GM18867 (cell line): ENCODE measurements around the gene DMPK.
A peak's percentile ranks its signal among the peaks of the same experiment; 100 is the strongest.

Source experiments
- ATAC-seq: cut with Tn5 transposase; IDR thresholded peaks from one replicate; pipeline ENCODE4 v1.9.1; 2021; ENCODE audit warnings: mild to moderate bottlenecking, moderate library complexity; ENCODE audit not compliant: unreplicated experiment

Gene DMPK, protein sequence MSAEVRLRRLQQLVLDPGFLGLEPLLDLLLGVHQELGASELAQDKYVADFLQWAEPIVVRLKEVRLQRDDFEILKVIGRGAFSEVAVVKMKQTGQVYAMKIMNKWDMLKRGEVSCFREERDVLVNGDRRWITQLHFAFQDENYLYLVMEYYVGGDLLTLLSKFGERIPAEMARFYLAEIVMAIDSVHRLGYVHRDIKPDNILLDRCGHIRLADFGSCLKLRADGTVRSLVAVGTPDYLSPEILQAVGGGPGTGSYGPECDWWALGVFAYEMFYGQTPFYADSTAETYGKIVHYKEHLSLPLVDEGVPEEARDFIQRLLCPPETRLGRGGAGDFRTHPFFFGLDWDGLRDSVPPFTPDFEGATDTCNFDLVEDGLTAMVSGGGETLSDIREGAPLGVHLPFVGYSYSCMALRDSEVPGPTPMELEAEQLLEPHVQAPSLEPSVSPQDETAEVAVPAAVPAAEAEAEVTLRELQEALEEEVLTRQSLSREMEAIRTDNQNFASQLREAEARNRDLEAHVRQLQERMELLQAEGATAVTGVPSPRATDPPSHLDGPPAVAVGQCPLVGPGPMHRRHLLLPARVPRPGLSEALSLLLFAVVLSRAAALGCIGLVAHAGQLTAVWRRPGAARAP

DNA sequence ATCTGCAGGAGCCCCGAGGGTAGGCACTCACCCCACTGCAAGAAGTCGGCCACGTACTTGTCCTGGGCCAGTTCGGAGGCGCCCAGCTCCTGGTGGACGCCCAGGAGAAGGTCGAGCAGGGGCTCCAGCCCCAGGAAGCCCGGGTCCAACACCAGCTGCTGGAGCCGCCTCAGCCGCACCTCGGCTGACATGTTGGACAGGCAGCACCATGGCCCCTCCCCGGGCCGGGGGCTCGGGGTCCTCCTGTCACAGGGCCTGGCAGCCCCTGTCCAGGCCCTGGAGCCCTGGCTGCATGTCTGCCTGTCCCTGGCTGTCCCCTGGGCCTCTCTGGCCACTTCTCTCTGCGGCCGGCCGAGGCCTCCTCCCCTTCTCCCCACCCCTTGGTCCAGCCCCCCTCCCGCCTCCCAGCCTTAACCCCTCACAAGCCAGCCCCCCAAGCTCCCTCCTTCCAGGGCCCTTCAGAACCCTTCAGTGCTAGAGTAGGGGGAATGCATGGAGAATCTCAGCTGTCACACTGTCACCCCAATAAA is at the start of gene DMPK:
TSS of gene DMPK (minus strand) at position 329 of the 530 bp plus-strand sequence. CDS start at position 191, 138 bp downstream.
- ATAC-seq = no peak

DNA sequence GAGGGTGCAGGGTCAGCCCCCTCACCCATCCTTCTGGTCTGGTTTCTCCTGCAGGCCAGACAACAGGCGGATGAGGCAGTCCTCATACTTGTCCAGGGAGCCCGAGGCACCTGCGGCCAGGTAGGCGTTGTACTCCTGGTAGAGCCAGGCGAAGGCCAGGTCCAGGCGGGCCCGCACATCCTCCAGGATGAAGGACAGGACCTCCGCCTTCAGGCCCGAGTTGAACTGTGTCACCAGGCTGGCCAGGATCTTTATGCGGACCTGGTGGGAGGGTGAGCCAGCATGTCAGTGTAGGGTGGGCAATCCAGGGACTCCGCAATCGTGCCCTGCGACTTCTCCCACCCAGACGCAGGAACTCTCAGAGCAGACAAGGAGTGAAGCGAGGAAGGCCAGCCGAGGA is 46.7 kb upstream of the DMPK start:
- ATAC-seq = no peak

DNA sequence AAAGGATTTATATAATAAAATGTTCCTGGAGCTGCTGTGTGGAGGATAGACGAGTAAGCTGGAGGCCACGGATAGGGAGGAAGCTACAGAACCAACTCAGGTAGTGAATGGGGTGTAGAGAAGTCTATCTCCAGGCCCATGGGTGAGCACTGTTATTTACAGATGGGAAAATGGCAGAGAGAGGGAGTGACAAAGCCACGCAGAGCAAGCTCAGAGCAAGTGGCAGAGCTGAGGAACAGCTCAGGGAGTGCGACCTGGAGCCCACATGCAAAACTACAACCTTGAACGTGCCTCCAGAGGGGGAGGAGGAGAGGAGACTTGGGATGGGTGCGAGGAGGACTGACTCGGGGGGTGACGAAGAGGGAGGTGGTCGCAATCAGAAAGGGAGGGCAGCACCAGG is 46.2 kb upstream of the DMPK start:
- ATAC-seq = no peak

DNA sequence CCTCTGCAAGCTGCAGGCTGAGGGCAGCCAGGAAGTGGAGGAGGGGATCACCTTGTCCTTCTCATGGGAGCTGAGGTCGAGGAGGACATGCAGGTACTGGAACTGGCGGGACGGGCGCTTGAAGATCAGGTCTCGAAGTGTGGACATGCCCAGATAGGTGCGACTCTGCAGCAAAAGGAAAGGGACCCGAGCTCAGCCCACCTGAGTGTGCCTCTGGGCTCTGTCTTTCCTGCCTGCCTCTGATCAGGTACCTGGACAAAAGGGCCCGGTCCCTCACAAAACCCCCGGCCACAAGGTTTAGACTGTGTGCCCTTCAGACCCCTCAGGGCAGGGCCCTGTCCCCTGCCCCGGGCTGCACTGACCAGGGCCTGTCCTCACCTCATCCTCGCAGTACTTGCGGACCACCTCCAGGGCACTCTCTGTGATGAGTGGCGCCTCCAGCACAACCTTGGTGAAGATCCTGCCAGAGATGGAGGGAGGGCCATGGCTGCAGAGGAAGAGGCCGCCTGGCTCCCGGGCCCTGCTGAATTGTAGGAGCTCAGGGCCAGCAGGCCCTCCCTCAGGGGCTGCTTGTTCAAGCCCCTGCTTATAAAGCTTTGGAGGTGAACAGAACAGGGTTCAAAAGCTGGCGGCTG is 45.3 kb upstream of the DMPK start:
- ATAC-seq = no peak

DNA sequence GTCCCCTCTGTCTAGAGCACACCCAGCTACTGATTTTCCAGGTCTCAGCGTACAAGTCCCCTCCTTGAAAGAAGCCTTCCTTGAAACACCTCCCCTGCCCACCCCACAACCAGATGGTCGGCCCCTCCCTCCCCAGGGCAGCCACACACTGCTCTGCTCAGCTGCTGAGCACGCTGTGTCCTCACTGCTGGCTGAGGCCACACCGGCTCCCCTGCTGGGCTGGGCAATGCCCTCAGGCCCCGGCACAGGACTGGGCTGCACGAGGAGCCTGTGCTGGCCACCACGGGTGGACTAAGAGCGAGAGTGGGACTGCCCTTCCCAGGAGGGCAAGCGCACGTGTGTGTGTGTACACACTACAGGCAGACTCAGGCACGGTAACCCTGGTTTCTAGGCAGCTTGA is 44.6 kb upstream of the DMPK start:
- no peak for ATAC-seq

DNA sequence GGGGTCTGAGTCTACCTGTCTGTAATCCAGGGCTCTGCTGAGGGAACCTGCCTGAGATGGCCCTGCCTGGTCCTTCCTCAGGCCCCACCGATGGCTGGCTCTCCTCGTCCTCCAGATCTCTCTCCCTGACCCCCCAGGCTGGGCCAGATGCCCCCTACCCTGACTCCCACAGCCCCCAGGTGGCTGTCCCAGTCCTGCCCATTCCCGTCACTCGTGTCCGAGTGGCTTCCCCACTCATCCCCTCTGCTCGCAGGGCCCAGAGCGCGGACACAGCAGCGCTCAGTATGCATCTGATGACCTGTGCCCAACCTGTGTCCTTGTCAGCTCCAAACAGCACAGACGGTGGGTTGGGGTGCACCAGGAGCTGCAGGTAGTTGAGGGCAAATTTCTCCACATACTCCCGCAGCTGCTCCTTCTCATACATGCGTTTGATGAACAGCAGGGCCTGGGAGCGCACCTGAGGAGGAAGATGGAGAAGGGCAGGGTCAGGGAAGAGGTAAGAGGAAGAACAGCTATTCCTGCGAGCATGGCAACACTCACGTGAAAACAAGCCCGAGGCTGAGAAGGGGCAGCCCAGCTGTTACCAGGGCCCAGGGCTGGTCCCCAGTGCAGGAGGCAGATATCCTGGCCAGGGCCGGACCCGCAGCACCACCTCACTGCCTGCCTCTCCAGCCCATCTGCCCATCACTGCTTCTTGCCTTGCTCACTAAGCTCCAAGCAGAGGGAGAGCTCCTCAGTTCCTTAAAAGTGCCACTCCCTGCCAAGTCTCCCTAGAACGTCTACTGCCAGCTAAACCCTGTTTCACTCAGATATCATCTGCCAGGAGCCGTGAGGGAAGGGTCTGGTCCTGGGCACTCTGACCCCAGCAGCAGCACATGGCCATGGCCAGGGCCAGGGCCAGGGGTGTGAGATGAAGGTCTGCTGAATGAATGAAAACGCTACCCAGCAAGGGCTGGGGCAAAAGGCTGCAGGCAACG is 43.9 kb upstream of the DMPK start:
- ATAC-seq = no peak

DNA sequence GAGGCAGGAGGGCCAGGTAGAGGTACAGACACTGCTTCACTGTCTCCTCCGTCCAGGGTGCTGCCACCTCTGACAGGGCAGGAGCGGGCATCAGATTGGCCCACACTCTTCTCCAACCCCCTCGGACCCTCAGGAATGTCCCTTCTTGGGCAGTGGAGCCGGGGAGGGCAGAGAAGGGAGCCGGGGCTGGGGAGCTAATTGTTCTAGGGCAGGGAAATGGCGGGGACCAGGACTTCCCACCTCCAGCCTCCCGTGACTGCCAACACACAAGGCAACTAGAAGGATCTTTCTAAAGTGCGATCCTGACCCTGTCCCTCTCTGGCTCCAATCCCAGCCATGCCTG is 42.9 kb upstream of the DMPK start:
- ATAC-seq = no peak

DNA sequence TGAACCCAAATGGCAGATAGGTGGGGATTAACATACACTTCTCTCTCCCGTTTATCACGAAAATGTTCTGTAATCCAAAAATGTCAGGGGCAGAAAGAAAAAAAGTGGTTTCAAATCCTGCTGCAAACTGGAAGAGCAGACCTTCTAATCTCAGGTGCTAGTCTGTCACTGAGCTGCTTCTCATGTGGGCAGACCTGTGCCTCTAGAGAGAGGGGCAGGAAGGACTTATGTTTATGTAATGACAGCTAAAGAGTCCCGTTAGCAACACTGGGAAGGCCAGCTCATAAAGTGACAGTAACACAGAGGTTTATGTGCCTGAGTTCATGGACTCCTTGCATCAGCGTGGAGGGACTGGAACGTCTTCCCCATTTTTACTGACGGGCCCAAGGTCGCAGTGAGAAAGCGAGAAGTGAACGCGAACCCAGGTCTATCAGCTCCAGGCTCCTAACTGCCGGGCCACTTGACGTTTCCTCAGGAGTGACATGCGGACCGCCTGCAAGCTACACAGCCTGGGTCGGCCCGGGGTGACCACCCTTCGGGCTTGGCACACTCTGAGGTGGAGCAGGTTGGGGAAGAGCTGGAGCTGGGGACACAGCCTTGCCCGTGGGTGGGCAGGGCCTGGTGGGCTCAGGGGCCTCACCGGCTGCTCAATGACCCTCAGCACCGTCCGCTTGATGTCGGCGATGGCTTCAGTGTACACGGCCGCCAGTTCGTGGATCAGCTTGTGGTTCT is 42.4 kb upstream of the DMPK start:
- ATAC-seq = no peak

DNA sequence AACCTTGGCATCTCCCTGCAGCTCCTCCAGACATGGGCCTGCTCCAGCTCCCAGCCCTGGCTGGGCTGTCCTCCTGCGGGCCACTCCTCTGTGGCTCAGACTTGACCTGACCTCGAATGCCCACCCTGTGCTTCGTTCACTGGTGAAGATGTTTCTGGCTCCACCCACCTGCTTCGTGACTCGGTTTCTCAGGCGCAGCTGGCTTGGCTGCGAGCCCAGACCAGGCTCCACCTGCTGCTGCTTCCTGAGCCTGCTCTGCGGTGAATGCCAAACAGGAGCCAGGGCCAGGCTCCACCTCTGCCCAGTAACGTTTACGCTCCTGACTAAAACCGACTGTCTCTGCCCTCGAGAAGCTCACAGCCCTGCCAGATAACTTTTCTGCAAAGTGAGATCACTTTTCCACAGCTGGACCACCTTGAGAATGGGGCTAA is 41.8 kb upstream of the DMPK start:
- ATAC-seq = no peak

DNA sequence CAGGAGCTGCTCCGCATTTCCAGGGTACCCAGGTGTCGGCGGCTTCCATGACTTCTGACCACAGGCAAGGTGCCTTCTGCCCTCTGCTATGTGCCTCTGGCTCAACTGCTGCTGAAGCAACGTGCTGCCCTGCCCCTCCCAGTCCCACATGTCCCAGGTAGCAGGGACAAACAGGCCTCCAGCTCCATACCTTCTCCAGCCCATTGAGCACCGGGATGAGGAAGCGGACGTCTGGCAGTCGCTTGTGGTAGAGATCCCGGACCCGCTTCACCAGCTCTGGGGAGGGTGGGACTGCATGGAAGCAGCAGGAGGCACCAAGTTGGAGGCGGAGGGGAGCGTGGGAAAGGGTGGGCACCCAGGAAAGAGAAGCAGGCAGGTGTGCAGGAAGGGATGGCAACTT is 40.9 kb upstream of the DMPK start:
- no peak for ATAC-seq

DNA sequence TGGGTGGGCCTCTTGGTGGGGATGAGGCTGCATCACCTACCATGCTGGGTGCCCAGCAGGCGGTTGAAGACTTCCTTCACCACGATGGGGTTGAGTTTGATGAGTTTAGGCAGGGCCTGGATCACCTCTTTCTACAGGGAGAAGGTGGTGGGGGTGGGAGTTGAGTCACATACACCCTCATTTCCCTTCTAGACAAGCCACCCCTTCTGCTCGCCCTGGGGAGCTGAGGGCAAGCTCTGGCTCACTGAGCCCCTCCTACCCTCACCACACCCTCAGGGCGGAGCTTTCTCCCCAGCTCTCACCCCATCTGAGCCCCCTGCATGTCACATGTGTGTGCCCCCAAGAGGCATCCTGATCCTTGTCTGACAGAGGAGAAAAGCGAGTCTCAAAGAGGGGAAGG is 40.4 kb upstream of the DMPK start:
- ATAC-seq = no peak

DNA sequence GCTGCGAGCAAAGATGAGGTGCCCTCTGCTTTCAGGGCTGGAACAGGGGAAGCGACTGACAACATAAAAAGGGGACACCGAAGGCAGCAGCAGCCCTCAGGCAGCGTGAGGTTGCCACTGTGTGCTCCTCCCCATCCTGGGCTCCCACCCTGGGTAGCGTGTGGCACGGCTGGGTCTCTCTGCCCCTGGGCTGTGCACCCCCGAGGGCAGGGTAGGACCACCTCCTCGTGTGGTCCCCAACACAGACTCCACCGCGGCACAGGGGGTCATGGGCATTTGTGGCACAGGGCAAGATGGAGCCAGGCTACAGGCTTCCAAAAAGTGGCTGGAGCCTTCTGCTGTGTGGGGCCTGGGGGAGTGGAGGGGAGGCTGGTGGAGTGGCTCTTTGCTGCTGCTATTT is 39.3 kb upstream of the DMPK start:
- ATAC-seq = no peak

DNA sequence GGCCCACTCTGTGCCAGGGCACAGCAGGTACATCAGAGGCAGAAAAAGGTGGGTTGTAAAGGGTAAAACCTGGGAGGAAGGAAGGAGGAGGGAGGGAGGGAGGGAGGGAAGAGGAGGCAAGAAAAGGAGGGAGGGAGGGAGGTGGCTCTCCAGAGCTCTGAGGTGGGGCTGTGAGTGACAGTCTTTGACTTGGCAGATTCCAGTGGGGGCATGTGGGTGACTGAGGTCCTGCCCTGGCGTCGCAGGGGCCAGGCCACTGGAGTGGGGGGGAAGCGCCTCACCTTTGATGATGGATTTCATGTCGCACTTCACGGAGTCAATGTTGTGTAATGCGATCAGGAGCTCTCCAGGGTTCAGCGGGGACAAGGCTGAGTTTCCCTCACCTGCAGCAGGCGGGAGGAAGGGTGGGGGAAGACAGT is 38.8 kb upstream of the DMPK start:
- no peak for ATAC-seq

DNA sequence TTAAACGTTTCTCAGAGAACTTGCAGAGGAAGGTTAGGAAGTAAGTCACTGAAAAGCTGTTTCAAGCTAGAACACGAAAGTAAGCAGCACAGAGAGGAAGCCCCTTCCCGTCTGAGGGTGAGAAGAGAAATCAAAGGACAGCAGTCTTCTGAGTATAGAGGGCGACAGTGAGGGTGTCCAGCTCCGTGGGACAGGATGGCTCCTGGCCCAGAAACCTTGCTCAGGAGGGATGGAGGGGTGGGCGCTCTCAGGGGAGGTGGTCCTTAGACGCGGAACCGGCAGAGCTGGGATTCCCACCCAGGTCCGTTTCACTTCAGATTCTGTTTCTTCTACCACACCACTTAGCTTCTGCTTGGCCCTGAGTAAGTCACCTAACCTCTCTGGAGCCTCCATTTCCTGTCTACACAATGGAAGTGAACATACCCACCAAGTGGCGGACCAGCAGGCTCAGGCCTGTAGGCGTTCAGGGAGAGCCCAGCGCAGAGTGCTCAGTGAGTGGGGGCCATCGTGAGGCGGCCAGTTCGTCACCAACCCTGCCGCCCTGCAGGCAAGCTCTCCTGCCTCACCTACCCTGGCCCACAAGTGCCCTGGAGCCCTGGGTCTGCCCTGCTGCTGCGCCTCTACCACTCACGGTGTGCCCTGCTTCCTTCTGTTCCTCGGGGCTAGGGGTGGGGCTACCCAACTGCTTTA is 38.3 kb upstream of the DMPK start:
- no peak for ATAC-seq

DNA sequence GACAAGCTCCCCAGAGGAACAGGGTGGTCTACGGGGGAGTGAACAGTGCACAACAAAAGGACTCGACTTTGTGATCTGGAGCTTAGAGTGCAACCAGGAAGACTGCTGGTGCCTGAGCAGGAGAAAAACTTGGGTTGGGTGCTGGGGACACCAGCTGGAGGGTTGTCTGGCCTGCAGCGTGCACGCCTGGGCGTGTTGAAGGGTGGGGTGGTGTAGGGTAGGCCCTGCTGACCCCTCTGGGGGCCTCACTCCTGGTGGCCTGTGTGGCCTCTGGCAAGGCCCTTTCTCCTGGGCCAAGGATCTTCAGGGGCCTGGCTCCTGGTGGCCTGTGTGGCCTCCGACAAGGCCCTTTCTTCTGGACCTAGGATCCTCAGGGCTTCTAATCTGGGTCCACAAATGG is 37.5 kb upstream of the DMPK start:
- ATAC-seq = no peak

DNA sequence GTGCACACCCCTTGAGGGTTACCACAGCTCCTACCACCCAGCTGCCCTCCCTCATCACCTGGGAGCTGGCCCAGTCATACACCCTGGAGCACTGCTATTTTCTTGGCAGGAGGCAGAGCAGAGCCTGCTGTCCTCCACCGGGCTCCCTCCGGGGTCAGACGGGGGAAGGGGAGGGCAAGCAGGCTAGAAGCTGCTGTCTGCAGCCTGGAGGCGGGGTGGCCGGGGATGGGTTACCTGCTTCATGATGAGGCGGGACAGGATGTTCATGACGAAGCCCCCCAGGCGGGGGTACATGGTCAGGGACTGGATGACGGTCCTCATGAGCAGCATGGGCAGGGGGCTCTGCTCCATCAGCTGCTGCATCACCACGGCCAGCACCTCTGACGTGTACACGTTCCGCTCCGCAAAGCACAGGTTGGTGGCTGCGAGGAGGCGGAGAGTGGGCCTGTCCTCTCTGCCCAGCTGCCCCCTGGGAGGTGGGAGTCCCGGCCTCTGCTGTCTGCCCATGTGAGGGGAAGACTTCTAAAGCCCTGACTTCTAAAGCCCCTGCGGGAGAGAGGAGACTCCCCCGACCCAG is 35.5 kb upstream of the DMPK start:
- ATAC-seq = no peak

DNA sequence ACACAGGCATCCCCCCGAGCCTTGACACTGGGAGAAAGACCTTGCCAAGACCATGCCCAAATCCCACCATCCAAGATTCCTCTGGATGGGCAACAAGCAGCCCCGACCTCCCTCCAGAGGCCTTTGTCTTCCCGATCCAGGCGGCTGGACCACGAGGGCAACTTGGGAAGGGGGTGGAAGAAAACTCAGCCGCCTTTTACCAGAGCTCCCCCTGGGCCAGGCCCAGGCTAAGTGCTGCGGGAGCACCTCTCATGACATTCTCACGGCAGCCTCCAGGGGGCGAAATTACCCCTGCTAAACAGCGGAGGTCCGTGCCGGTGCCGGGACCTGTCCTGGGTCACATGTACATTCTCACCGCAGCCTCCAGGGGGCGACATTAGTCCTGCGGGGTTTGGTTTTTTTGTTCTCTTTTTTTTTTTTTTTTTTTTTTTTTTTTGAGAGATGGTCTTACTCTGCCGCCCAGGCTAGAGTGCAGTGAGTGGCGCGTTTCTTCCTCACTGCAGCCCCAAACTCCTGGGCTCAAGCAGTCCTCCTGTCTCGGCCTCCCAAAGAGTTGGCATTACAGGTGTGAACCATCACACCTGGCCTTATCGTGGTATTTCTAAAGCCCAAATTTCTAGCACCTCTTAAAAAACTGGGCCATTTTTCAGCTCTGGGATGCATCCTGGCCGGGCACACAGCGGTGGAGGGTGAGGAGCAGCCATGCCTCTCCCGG is 34.9 kb upstream of the DMPK start:
- ATAC-seq = peak; percentile 81

DNA sequence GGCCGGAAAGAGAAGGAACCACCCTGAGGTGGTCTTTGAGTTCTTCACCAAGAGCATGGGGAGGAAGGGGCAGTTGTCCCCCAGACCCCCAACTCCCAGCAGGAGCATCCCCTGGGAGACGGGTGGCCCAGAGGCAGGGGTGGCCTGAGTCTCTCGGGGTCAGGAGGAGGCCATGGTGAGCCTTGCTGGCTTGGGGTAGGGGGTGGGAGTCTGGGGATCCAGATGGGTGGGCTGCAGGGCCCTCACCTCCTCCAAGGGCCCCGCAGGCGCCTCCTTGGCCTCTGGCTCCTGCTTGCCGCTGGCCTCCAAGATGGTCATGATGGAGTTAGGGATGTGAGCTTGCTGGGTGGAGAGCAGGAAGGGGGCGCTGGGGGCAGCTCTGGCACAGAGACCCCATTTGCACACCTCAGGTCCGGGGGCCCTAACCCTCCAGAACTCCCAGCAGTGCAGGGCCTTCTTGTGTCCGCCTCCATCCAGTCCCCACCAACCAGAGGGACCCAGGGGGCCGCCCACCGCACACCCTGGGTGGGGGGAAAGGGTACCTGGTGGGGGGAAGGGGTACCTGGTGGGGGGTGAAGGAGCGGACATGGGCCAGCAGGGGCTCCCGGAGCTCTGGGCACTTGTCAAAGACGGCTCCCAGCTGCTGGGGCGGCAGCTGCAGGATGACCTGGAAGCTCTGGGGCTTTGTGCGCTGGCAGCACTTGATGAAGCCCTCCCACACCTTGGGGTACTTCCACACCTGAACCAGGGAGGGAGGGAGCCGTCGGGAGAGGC is 34.1 kb upstream of the DMPK start:
- no peak for ATAC-seq
